GM04504 (cell line): ENCODE measurements around the gene SMPD4.
"Not testable (repeated sequence)": the region's sequence is repeated elsewhere in the genome, so short reads cannot be mapped to it uniquely, and the experiment has no call there.

Experiments used
- DNase-seq: peaks from one replicate; pipeline ENCODE4 v3.0.0-alpha.2; 2012; ENCODE audit warnings: low read depth

Gene SMPD4

DNA sequence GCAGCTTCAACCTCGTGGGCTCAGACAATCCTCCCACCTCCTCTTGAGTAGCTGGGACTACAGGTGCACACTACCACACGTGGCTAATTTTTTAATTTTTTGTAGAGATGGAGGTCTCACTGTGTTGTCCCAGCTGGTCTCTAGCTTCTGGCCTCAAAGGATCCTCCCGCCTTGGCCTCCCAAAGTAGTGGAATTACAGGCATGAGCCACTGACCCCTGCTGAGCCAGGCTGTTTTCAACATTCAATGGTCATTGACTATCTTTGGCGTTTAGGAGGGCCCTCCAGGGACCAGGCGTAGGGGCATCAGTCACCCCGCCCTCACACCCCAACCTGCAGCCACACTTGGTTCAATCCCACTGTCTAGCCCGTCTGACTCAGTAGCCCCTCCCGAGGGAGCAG lies 5.9 kb upstream of the SMPD4 start:
- no peak for DNase-seq

GRCh38 chr2:130186391-130186790 lies 5.0 kb upstream of the SMPD4 start:
- DNase-seq: no peak

DNA sequence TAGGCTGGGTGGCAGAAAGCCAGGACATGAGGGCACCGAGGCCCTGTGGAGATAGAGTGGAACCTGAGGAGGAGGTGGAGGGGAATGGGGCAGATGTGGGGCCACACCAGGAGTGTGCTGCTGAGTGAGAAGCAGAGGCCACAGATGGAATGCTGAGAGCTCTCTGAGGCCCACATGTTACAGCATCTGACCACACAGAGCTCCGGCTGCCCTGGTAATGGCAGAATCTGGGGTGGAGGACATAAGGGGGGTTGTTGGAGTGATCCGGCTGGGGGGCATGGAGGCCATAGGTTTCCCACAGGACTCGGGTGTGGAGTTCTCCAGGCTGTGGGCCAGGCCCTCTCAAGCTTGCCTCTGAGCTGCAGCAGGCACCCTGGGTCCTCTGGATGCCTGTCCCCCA lies 4.5 kb upstream of the SMPD4 start:
- DNase-seq: no peak

GRCh38 chr2:130185436-130185835 lies 4.0 kb upstream of the SMPD4 start:
- no peak for DNase-seq

DNA sequence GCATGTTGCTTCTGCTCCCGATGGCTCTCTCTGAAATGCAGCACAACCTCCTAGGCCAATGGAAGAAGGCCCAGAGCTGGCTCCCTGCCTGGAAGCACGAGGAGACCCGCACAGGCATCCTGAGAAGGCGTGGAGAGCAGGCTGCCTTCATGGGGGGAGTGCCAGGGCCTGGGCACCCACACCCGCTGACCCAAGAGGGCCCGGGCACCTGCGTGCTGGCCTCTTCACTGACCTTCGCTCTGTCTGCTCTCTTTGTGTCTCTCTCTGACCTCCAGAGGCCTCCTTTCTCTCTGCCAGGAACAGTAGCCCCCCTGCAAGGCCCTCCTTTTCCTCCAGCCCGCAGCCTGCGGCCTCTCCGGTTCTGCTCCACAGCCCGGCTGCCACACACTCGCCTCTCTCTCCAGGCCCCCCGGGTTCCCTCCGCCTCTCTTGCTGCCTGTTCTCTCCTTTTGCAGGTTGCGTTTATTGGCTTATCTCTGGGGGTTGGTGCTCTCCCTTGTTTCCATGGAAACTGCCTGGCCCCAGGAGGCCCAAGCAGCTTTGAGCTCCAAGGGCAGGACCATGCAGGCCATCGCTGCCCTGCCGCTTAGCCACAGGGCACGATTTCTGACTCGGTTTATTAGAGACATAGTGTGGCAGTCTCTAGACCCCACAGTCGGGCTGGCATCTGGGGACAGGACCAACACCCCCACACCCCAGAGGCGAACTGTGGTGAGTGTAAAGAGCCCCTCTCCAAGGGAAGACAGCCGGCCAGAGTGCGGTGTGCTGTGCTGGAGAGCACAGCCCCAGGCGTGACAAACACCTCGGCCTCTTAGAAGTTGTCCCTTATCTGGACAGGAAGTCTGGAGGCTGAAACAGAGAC lies 2.3 kb upstream of the SMPD4 start:
- DNase-seq: no peak

GRCh38 chr2:130182826-130183511 lies 1.6 kb upstream of the SMPD4 start:
- not testable (repeated sequence) for DNase-seq

GRCh38 chr2:130181880-130182682 lies 679 bp upstream of the SMPD4 start, which contains the start of gene MZT2B:
TSS of gene MZT2B (plus strand) at chr2:130182262. CDS start at chr2:130182283, 21 bp downstream.
- DNase-seq: peak; percentile 70

- DNase-seq: not testable (repeated sequence)
Observed at GRCh38 chr2:130180404-130181324, 738 bp downstream of the SMPD4 start.

DNA sequence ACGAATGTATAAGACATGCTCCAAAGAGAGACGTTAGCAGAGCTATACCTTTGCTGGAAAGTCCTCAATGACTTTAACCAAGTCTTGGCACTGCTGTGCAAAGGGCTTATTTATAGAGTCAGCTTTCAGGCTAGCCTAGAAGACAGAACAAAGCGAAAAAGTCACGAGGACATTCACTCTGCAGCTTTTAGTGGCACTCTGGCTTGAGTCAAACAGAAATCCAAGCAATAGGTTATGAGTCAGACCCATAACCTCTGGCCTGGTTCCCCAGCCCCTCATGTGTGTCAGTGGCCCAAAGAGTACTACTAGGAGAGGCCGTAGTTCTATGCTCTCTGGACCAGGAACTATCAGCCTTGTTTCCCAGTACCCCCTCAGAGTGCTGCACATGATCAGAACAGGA lies 6.5 kb downstream of the SMPD4 start:
- DNase-seq: not testable (repeated sequence)

DNA sequence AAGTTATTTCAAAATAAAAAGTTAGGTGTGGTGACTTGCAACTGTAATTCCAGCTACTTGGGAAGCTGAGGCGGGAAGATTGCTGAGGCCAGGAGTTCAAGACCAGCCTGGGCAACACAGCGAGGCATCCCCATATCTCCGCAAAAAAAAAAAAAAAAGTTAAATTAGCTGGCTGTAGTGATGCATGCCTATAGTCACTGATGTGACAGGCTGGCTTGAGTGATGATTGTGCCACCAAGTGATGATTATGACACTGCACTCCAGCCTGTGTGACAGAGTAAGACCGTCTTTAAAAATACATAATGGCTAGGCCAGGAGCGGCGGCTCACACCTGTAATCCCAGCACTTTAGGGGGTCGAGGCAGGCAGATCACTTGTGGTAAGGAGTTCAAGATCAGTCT lies 11.5 kb downstream of the SMPD4 start:
- DNase-seq: no peak

- DNase-seq: not testable (repeated sequence)
Observed at GRCh38 chr2:130169163-130169562, 12.2 kb downstream of the SMPD4 start.

DNA sequence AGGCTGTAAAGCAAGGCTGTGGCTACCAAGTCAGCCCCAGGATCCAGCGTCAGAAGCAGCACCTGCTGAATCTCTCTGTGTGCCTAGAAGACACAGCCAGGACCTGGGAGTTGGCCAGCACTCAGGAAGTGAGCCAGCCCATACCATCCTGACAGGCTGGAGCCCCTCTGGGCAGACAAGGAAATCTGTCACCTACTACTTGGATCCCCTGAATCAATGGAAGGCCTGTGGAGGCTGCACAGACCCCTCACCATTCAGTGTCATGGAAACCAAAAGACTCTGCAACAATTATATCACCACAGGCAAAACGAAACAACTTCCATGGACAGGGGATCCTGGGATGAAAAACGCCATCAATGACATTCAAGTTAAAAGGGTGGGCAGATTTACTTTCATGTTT lies 14.8 kb downstream of the SMPD4 start:
- DNase-seq: not testable (repeated sequence)

DNA sequence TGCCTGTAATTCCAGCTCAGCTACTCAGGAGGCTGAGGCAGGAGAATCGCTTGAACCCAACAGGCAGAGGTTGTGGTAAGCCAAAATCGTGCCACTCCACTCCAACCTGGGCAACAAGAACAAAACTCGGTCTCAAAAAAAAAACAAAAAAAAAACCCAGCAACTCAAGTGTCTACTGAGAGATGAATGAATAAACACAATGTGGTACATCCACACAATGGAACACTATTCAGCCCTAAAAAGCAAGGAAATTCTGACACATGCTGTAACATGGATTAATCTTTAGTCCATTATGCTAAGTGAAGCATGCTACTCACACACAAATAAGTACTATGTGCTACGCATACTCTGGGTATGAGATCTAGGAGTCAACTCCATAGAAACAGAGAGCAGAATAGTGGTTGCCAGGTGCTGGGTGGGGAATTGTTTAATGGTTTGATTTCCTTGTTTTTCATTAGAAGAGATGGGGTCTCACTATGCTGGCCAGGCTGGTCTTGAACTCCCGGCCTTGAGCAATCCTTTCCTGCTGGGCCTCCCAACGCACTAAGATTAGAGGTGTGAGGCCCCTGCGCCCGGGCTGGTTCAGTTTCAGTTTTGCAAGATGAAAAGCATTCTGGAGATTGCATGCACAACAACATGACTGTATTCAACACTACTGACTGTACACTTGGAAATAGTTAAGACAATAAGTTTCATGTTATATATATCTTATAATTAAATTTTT lies 15.9 kb downstream of the SMPD4 start:
- DNase-seq: no peak

DNA sequence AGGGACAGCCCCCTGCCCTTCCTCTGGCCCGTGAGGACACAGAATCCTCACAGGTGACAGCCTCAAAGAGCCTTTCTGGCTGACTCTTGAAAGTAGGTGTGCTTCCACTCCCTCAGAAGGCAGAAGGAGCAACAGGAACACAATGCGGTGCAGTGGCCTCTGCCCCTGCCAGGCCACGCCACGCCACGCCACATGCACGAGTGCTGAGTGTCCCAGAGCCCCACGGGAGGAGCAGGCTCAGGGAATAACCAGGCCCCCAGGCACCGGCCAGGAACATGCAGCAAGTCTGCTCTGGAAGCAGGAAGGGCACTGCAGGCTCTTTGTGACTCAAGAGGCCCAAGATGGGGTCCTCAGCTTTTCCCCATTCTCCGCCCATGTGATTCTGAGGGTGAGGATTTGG lies 18.4 kb downstream of the SMPD4 start:
- DNase-seq: no peak

GRCh38 chr2:130162486-130162885 lies 18.9 kb downstream of the SMPD4 start:
- not testable (repeated sequence) for DNase-seq

DNA sequence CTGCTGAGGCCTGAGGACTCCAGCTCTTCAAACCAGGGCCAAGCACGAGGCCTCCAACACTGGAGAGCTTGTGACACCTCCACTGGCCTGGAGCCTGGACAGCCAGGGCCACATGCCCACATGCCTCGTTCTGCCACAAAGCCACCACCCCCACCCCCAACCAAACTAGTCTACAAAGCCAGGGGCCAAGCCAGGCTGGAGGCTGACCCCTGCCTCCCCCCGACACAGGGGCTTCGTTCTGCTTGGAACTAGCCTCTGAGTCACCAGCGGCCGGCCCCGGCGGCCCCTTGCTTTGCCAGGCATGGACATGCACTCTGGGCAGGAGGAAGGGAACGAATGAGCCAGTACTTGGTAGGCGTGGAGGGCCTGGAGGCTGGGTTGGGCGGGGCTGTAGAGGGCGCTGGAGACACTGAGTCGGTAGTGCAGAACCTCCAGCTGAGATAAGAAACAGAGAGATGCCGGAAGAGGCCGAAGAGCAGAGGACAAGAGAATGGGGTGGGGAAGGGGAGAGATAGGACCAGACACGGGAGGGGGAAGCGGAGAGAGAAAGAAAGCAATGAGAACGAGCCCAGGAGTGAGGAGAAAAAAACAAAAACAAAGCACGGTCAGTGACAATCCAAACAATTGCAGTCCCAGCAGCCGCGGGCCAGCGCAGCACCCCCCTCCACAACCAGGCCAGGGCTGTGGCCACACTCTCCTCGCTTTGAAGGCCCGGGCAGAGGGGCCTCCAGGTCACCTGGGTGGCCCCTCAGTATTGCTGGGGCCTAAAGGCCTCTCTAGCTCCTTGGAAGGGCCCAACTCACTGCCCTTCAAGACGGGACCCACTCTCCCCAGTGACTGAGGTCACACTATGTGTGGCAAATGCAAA lies 20.3 kb downstream of the SMPD4 start:
- not testable (repeated sequence) for DNase-seq

DNA sequence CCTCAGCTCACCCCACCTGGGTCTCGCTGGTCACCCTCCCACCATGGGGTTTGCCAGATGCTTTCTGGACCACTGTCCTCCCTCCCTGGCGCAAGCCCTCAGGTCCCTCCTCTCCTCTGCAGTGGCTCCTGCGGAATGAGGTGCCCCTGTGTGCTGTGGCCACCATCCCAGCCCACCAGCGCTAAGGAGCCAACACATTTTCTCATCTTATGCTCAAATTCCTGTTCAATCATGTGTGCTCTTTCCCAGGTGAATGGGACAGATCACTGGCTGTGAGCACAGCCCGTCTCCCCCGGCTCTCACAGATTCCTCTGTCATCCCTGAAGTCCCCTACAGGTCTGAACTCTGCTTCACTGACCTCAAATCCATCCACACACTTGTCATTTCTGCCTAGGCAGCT lies 21.3 kb downstream of the SMPD4 start:
- DNase-seq: no peak

DNA sequence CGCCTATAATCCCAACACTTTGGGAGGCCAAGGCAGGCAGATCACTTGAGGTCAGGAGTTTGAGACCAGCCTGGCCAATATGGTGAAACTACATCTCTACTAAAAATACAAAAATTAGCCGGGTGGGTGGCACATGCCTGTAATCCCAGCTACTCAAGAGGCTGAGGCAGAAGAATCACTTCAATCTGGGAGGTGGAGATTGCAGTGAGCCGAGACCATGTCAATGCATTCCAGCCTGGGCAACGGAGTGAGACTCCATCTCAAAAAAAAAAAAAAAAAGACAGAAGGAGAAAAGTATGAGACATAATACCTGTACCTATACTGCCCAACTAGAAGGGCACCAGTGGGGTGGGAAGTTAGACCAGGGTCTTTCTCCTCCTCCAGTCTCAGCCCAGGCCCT lies 22.0 kb downstream of the SMPD4 start:
- not testable (repeated sequence) for DNase-seq

GRCh38 chr2:130158631-130159030 lies 22.8 kb downstream of the SMPD4 start:
- DNase-seq: no peak
